Small intestine (tissue), 16 donors: ENCODE results near the gene MARCHF9. TPM values are rescaled to one million over a fixed set of nuclear protein-coding genes. Genes with fewer than 3 reads are reported as not detected.
"Not testable (repeated sequence)": the region's sequence is repeated elsewhere in the genome, so short reads cannot be mapped to it uniquely, and the experiment has no call there.

Experiments used
- DNase-seq, 2 donors: peaks; one replicate each; pipeline versions ENCODE4 v3.0.0 to v3.0.0-alpha.2; 2013
- FAIRE-seq: peaks from 2 replicates; lab custom pipeline; 2012; peaks lifted over from hg19 to GRCh38; lab: Jason Lieb, UNC
- H3K27ac ChIP-seq, 3 donors: one replicate each; pipeline ENCODE4 v1.5.1; 2013; ENCODE audit warnings: low read length in 2 of 3, mild to moderate bottlenecking in 2 of 3, control low read depth in 1 of 3, inconsistent platforms in 1 of 3, low read depth in 1 of 3, moderate library complexity in 1 of 3
- H3K27me3 ChIP-seq, 3 donors: one replicate each; pipeline ENCODE4 v1.6.1; 2013; ENCODE audit warnings: low read length in 3 of 3, inconsistent platforms in 1 of 3; ENCODE audit not compliant: control insufficient read depth in 3 of 3, insufficient read depth in 3 of 3
- H3K36me3 ChIP-seq, 3 donors: one replicate each; pipeline ENCODE4 v1.6.1; 2013; ENCODE audit warnings: low read length in 3 of 3, inconsistent platforms in 1 of 3, low read depth in 1 of 3, mild to moderate bottlenecking in 1 of 3, moderate library complexity in 1 of 3; ENCODE audit not compliant: control insufficient read depth in 3 of 3, insufficient read depth in 2 of 3
- H3K4me1 ChIP-seq, 3 donors: one replicate each; pipeline ENCODE4 v1.6.1; 2013; ENCODE audit warnings: low read length in 2 of 3, inconsistent platforms in 1 of 3, low read depth in 1 of 3, mild to moderate bottlenecking in 1 of 3, moderate library complexity in 1 of 3; ENCODE audit not compliant: control insufficient read depth in 3 of 3, insufficient read depth in 2 of 3
- H3K4me3 ChIP-seq, 3 donors: one replicate each; pipeline ENCODE4 v1.5.1; 2013; ENCODE audit warnings: low read length in 3 of 3, control low read depth in 1 of 3, inconsistent platforms in 1 of 3, low read depth in 1 of 3, mild to moderate bottlenecking in 1 of 3, moderate library complexity in 1 of 3
- H3K9me3 ChIP-seq, 2 donors: one replicate each; pipeline ENCODE4 v1.6.1; 2013; ENCODE audit warnings: low read depth in 1 of 2, low read length in 1 of 2; ENCODE audit not compliant: control insufficient read depth in 2 of 2, insufficient read depth in 1 of 2
- WGBS, 3 donors: extraction: QIAGEN DNeasy Blood & Tissue Kit; methylation state at CpG; one replicate each; pipeline ENCODE4 v1.1.7; 2013; 5-methylcytosine and 5-hydroxymethylcytosine counted together
- long read RNA-seq, 10 donors: transcript quantifications; one replicate each; lab custom pipeline, GENCODE V29; 2026
- polyA plus RNA-seq, 4 donors: library from polyadenylated mRNA; stranded (reverse) in 3 of 4; unstranded in 1 of 4; fragments of 200-250 nt in 3 of 4; fragments of 120-200 nt in 1 of 4; gene quantifications; one replicate each; pipeline versions ENCODE4 v1.2.1 to v1.2.3, GENCODE V29; 2013
- donor health status: healthy with polysubstance abuse.
- donor health status: control.
- donor health status: control.
- donor health status: Bipolar disorder and iron deficiency.
- donor health status: healthy.

Gene MARCHF9, protein sequence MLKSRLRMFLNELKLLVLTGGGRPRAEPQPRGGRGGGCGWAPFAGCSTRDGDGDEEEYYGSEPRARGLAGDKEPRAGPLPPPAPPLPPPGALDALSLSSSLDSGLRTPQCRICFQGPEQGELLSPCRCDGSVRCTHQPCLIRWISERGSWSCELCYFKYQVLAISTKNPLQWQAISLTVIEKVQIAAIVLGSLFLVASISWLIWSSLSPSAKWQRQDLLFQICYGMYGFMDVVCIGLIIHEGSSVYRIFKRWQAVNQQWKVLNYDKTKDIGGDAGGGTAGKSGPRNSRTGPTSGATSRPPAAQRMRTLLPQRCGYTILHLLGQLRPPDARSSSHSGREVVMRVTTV
- polyA plus RNA-seq, result 10 to 100 TPM in 2 of 4 donors, 1 to 10 TPM in 2; 8.4 to 29.2 (median 11.4) TPM
- long read RNA-seq, donor 1, transcript MARCH9-203 (2 exons, 830 nt), result minor isoform, 5 of 50 reads
- long read RNA-seq, donor 1, transcript MARCH9-201 (4 exons, 2,982 nt), result major isoform, 25 of 50 reads
- long read RNA-seq, donor 1, transcript MARCH9-202 (2 exons, 1,668 nt), result minor isoform, 6 of 50 reads
- long read RNA-seq, donor 1, partial matches to known transcripts, result 14 of 50 reads
- long read RNA-seq, donor 1, other reads (novel, unspliced or antisense), result 0 of 50 reads
- long read RNA-seq, donor 2, partial matches to known transcripts, result 0 of 5 reads
- long read RNA-seq, donor 2, other reads (novel, unspliced or antisense), result 0 of 5 reads
- long read RNA-seq, donor 3, transcript MARCH9-203 (2 exons, 830 nt), result minor isoform, 6 of 14 reads
- long read RNA-seq, donor 3, transcript MARCH9-201 (4 exons, 2,982 nt), result major isoform, 8 of 14 reads
- long read RNA-seq, donor 3, partial matches to known transcripts, result 0 of 14 reads
- long read RNA-seq, donor 3, other reads (novel, unspliced or antisense), result 0 of 14 reads
- long read RNA-seq, donor 4, partial matches to known transcripts, result 0 of 1 reads
- long read RNA-seq, donor 4, other reads (novel, unspliced or antisense), result 0 of 1 reads
- long read RNA-seq, donor 5, partial matches to known transcripts, result 0 of 3 reads
- long read RNA-seq, donor 5, other reads (novel, unspliced or antisense), result 0 of 3 reads
- long read RNA-seq, donor 6, transcript MARCH9-201 (4 exons, 2,982 nt), result major isoform, 6 of 11 reads
- long read RNA-seq, donor 6, partial matches to known transcripts, result 0 of 11 reads
- long read RNA-seq, donor 6, other reads (novel, unspliced or antisense), result 0 of 11 reads
- long read RNA-seq, donor 7, result 0 reads
- long read RNA-seq, donor 8, result 0 reads
- long read RNA-seq, donor 9, partial matches to known transcripts, result 0 of 2 reads
- long read RNA-seq, donor 9, other reads (novel, unspliced or antisense), result 0 of 2 reads
- long read RNA-seq, donor 10, transcript MARCH9-201 (4 exons, 2,982 nt), result major isoform, 12 of 16 reads
- long read RNA-seq, donor 10, partial matches to known transcripts, result 0 of 16 reads
- long read RNA-seq, donor 10, other reads (novel, unspliced or antisense), result 0 of 16 reads

DNA sequence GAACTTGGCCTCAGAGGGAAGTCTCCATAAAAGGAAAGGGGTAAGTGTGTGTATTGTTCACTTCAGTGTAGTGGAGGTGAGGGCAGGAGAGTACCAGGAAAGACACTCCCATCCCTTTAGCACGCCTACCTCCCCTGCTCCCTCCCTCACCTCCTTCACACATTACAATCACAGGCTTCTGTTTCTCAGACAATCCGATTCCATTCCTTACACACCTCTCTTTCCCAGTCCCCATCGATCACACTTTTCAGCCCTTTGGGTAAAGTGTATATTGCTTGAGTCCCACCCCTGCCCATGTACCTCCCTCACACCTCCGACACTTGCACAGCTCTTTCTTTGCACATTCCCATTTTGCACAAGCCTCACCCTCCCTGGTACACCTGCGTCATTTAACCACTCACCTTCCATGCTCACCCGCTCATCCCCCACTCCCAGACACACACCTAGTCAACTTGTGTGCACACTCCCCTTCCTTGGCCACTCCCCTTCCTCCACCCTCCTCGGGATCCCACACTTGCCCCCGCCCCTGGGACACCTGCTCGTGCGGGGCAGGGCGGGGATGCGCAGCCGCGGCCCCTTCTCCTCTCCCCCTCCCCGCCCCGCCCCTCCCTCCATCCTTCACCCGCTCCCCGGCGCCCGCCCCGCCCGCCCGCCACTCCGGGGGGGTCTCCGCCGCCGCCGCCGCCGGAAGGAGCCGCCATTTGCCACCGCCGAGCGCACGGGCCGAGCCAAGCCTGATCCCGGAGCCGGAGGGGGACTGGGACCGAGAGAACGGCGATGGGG, at the start of gene MARCHF9:
MARCHF9 (plus strand) TSS at position 693 of the 783 bp plus-strand sequence. CDS start 426 bp downstream, outside the sequence.
- peak within 1 kb of the TSS; percentile 15 to 87 (median 41) for H3K27ac ChIP-seq
- WGBS, 3 donors, result 0 to 1% (median 1%) methylated on average over 19 to 41 of the region's 41 CpGs
- no peaks in the 10 kb centered on the region for H3K27me3 ChIP-seq
- DNase-seq (peak; percentile 88 to 93), FAIRE-seq (no peak)
- peak within 1 kb of the TSS; percentile 60 to 85 (median 79) for H3K4me3 ChIP-seq
- peaks cover 2 to 28% (median 2%) of the 10 kb centered on the region in 3 donors for H3K4me1 ChIP-seq
- peaks cover 0 to 34% (median 3%) of the 10 kb centered on the region in 3 donors for H3K36me3 ChIP-seq
- H3K9me3 ChIP-seq, result no peaks in the 10 kb centered on the region

DNA sequence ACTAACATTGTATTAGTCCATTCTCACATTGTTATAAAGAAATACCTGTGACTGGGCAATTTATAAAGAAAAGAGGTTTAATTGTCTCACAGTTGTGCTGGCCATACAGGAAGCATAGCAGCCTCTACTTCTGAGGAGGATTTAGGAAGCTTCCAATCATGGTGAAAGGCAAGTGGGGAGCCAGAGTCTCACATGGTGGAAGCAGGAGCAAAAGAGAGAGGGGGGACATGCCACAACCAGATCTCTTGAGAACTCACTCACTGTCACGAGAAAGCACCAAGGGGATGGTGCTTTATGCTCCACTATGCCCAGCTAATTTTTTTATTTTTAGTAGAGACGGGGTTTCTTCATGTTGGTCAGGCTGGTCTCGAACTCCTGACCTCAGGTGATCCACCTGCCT, 47.7 kb upstream of the MARCHF9 start:
- Histone ChIP-seq H3K4me3 (no peak overlapping the region), H3K27ac (no peak overlapping the region), H3K27me3 (no peaks in the 10 kb centered on the region), H3K4me1 (no peaks in the 10 kb centered on the region), H3K36me3 (peaks cover 2 to 33% (median 10%) of the 10 kb centered on the region in 3 donors), H3K9me3 (peaks cover 0 to 8% of the 10 kb centered on the region in 2 donors)
- WGBS, 3 donors, result 93 to 100% (median 95%) methylated on average over 3 of the region's 3 CpGs
- no peak for FAIRE-seq
- no peak for DNase-seq

DNA sequence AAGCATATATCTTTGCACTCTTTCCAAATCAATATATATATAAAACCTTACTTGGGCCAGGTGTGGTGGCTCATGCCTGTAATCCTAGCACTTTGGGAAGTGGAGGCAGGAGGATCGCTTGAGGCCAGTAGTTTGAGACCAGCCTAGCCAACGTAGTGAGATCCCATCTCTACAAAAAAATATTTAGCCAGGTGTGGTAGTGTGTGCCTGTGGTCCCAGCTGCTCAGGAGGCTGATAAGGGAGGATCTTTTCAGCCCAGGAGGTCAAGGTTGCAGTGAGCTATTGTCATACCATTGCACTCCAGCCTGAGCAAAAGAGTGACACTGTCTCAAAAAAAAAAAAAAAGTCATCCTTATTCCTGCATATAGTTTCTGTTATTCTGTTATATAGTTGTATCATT, 46.6 kb upstream of the MARCHF9 start:
- Histone ChIP-seq H3K4me1 (no peaks in the 10 kb centered on the region), H3K36me3 (peaks cover 6 to 36% (median 8%) of the 10 kb centered on the region in 3 donors)
- WGBS, 3 donors, result 85 to 97% (median 86%) methylated on average over 2 of the region's 2 CpGs

DNA sequence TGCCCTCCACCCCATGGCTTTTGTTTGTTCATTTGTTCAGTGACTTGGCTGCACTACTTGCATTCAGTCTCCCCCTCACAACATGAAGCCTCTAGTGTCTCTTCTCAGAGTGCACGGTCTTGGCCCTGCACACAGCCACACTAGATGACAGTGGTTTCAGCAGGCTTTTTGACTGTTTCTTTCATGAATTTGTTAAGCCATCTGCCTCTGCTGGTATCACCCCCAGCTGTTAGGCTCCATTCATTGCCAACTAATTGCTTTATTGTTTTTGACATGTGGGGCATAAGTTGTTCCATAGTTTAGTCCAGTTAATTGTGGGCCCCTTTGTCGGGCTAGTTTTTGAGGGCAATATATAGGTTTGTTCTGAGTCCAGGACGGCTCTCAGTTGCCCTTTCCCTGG, 42.2 kb upstream of the MARCHF9 start:
- no peak for DNase-seq
- no peak for FAIRE-seq
- Histone ChIP-seq H3K4me1 (no peaks in the 10 kb centered on the region), H3K27ac (no peak overlapping the region), H3K4me3 (no peak overlapping the region), H3K36me3 (peaks cover 7 to 44% (median 16%) of the 10 kb centered on the region in 3 donors), H3K9me3 (peaks cover 0 to 2% of the 10 kb centered on the region in 2 donors), H3K27me3 (no peaks in the 10 kb centered on the region)
- 93 to 96% (median 96%) methylated on average over 3 of the region's 3 CpGs for whole genome bisulfite sequencing, 3 donors

More for the DNA sequence above, 46.6 kb upstream of the MARCHF9 start:
- Histone ChIP-seq H3K4me3 (no peak overlapping the region), H3K27me3 (no peaks in the 10 kb centered on the region), H3K9me3 (peaks cover 0 to 8% of the 10 kb centered on the region in 2 donors), H3K27ac (no peak overlapping the region)
- no peak for FAIRE-seq
- no peak for DNase-seq

DNA sequence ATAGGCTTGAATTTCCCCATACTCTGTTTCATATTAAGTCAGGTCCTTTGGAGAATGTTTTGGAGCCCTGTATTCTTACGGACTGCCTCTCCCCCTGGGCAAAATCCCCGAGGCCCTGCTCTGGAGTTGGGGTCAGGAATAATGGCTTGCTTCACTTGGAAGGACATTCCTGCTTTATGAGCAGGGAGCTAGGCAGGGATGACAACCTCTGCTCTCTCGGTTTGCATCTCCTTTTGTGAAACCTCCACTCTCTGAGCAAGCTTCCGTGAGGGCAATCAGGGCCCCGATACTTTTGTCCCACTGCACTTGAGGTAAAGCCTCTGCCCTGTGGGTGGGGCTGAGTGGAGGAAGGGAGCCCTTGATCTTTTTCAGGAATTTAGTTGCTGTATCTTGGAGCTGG, 41.7 kb upstream of the MARCHF9 start:
- Histone ChIP-seq H3K36me3 (peaks cover 12 to 46% (median 16%) of the 10 kb centered on the region in 3 donors), H3K4me3 (no peak overlapping the region), H3K27ac (no peak overlapping the region), H3K4me1 (no peaks in the 10 kb centered on the region), H3K9me3 (peaks cover 0 to 2% of the 10 kb centered on the region in 2 donors), H3K27me3 (no peaks in the 10 kb centered on the region)
- 91 to 98% (median 93%) methylated on average over 5 of the region's 5 CpGs for WGBS, 3 donors
- DNase-seq (no peak), FAIRE-seq (no peak)

DNA sequence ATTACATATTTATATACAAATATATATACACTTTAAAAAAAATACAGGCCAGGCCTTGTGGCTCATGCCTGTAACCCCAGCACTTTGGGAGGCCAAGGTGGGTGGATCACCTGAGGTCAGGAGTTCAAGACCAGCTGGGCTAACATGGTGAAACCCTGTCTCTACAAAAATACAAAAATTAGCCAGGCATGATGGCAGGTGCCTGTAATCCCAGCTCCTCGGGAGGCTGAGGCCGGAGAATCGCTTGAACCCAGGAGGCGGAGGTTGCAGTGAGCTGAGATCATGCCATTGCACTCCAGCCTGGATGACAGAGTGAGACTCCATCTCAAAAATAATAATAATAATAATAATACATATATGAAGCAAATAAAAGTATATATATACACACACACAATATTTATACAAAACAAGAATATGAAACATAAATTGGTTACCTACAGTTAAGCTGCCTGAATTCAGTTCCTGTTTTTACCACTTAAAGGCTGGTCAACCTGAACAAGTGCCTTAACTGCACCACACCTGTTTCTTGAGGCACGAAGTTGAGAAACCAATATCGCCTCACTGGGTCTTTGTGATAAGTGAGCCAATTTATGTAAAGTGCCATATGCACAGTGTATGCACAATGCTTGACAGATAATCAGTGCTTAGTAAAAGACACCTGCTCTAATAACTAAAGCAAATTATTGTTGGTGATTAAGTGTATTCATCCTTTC, 39.7 kb upstream of the MARCHF9 start:
- not testable (repeated sequence) for FAIRE-seq, H3K4me1 ChIP-seq, H3K4me3 ChIP-seq, H3K27me3 ChIP-seq, H3K9me3 ChIP-seq, H3K27ac ChIP-seq, DNase-seq
- peaks cover 14 to 59% (median 24%) of the 10 kb centered on the region in 3 donors for H3K36me3 ChIP-seq
- WGBS, 3 donors, result 93 to 97% (median 95%) methylated on average over 6 of the region's 6 CpGs

DNA sequence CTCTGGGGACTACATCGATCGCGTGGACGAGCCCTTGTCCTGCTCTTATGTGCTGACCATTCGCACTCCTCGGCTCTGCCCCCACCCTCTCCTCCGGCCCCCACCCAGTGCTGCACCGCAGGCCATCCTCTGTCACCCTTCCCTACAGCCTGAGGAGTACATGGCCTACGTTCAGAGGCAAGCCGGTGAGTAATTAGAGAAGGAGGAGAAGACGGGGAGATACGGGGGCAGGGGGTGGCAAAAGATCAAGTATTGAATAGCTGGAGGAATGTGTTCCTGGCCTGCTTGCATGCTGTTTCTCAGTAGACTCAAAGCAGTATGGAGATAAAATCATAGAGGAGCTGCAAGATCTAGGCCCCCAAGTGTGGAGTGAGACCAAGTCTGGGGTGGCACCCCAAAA, 39.1 kb upstream of the MARCHF9 start:
- WGBS, 3 donors, result 94 to 97% (median 94%) methylated on average over 12 of the region's 12 CpGs
- FAIRE-seq (no peak), DNase-seq (no peak)
- Histone ChIP-seq H3K27me3 (no peaks in the 10 kb centered on the region), H3K27ac (no peak overlapping the region), H3K4me1 (no peaks in the 10 kb centered on the region), H3K4me3 (no peak overlapping the region), H3K36me3 (peaks cover 19 to 65% (median 25%) of the 10 kb centered on the region in 3 donors), H3K9me3 (peaks cover 0 to 2% of the 10 kb centered on the region in 2 donors)
